HFFc6 (cell line): ENCODE results near the gene TRDN. TPM values are rescaled to one million over a fixed set of nuclear protein-coding genes. Genes with fewer than 3 reads are reported as not detected.
"Not testable (repeated sequence)": the region's sequence is repeated elsewhere in the genome, so short reads cannot be mapped to it uniquely, and the experiment has no call there.

Experiments
- DNase-seq: peaks from one replicate; pipeline ENCODE4 v3.0.0-alpha.2; 2018
- H3K27ac Mint-ChIP-seq: 2 replicates; pipeline ENCODE4 v1.8.0; 2020; ENCODE audit warnings: mild to moderate bottlenecking, mixed read lengths
- H3K27me3 Mint-ChIP-seq: 2 replicates; pipeline ENCODE4 v1.8.0; 2021; ENCODE audit warnings: mild to moderate bottlenecking, moderate library complexity, mixed read lengths; ENCODE audit not compliant: insufficient read depth
- H3K36me3 Mint-ChIP-seq: 2 replicates; pipeline ENCODE4 v1.8.0; 2021; ENCODE audit warnings: low read depth, mixed read lengths
- H3K4me1 Mint-ChIP-seq: 2 replicates; pipeline ENCODE4 v1.8.0; 2020; ENCODE audit warnings: low read depth, mixed read lengths
- H3K4me3 Mint-ChIP-seq: 2 replicates; pipeline ENCODE4 v1.8.0; 2020; ENCODE audit warnings: mild to moderate bottlenecking, moderate library complexity, mixed read lengths
- H3K9me3 Mint-ChIP-seq: 2 replicates; pipeline ENCODE4 v1.8.0; 2020; ENCODE audit warnings: mild to moderate bottlenecking, mixed read lengths
- CTCF ChIP-seq: fragments of 200-600 bp; sonication (generic); IDR thresholded peaks from 2 replicates; pipeline ENCODE4 v1.5.0; 2021; ENCODE audit warnings: antibody characterized with exemption, mild to moderate bottlenecking
- total RNA-seq, 6 experiments: library from RNA; stranded (reverse); fragmentation: NEBNext Ultra II Directional; extraction: Animal tissue kit (Norgen Biotek cat#: 25700); gene quantifications; 2 replicates in 1 of 6; 3 replicates in 5 of 6; pipeline ENCODE4 v1.2.3, GENCODE V29; 2021

The TRDN gene
- total RNA-seq, 6 experiments from 2014 or later: not detected

GRCh38 chr6:123480986-123481385, 155.8 kb downstream of the TRDN start:
- TF ChIP-seq CTCF: no peak
- H3K4me3 Mint-ChIP-seq: no peak overlapping the region
- no peak overlapping the region for H3K27ac Mint-ChIP-seq
- no peak for DNase-seq
- H3K4me1 Mint-ChIP-seq: no peaks in the 10 kb centered on the region
- H3K27me3 Mint-ChIP-seq: no peaks in the 10 kb centered on the region
- peaks cover 8% of the 10 kb centered on the region for H3K9me3 Mint-ChIP-seq
- no peaks in the 10 kb centered on the region for H3K36me3 Mint-ChIP-seq

DNA sequence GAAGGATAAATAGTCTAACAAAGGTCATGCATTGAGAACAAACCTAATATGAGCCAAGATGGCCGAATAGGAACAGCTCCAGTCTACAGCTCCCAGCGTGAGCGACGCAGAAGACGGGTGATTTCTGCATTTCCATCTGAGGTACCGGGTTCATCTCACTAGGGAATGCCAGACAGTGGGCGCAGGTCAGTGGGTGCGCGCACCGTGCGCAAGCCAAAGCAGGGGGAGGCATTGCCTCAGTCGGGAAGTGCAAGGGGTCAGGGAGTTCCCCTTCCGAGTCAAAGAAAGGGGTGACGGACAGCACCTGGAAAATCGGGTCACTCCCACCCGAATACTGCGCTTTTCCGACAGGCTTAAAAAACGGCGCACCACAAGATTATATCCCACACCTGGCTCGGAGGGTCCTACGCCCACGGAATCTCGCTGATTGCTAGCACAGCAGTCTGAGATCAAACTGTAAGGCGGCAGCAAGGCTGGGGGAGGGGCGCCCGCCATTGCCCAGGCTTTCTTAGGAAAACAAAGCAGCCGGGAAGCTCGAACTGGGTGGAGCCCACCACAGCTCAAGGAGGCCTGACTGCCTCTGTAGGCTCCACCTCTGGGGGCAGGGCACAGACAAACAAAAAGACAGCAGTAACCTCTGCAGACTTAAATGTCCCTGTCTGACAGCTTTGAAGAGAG, 164.6 kb downstream of the TRDN start:
- not testable (repeated sequence) for H3K4me1 Mint-ChIP-seq, H3K27ac Mint-ChIP-seq, DNase-seq, H3K27me3 Mint-ChIP-seq, H3K4me3 Mint-ChIP-seq, H3K36me3 Mint-ChIP-seq
- peaks cover 15% of the 10 kb centered on the region for H3K9me3 Mint-ChIP-seq

- H3K36me3 Mint-ChIP-seq: no peaks in the 10 kb centered on the region
- H3K9me3 Mint-ChIP-seq: peaks cover 27% of the 10 kb centered on the region
- DNase-seq: no peak
- H3K4me3 Mint-ChIP-seq: no peak overlapping the region
- TF ChIP-seq CTCF: no peak
- no peaks in the 10 kb centered on the region for H3K4me1 Mint-ChIP-seq
- H3K27ac Mint-ChIP-seq: no peak overlapping the region
- H3K27me3 Mint-ChIP-seq: peaks cover 2% of the 10 kb centered on the region; the same call in 1 of the 2 replicates
Measured at GRCh38 chr6:123467392-123467791, 169.4 kb downstream of the TRDN start.

GRCh38 chr6:123462152-123462551, 174.6 kb downstream of the TRDN start:
- H3K36me3 Mint-ChIP-seq: no peaks in the 10 kb centered on the region
- H3K27ac Mint-ChIP-seq: no peak overlapping the region
- no peak for TF ChIP-seq CTCF
- H3K27me3 Mint-ChIP-seq: peaks cover 2% of the 10 kb centered on the region; the same call in 1 of the 2 replicates
- no peaks in the 10 kb centered on the region for H3K4me1 Mint-ChIP-seq
- H3K9me3 Mint-ChIP-seq: peaks cover 33% of the 10 kb centered on the region
- no peak for DNase-seq
- H3K4me3 Mint-ChIP-seq: no peak overlapping the region

DNA sequence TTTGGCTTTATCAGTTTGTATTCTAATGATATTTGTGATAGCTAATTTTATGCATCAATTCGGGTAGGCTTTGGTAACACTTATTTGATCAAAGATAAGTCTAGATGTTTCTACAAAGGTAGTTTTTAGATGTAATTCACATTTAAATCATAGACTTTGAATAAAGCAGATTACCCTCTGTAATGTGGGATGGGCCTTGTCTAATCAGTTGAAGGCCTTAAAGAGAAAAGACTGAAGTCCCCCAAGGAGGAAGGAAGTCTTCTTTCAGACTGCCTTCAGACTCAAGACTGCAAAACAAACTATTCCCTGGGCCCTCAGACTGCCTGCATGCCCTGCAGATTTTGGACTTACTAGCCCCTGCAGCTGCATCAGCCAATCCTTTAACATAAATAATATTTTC, 178.5 kb downstream of the TRDN start:
- no peak for TF ChIP-seq CTCF
- Mint-ChIP-seq H3K4me3 (no peak overlapping the region), H3K9me3 (peaks cover 33% of the 10 kb centered on the region), H3K36me3 (no peaks in the 10 kb centered on the region), H3K27me3 (no peaks in the 10 kb centered on the region), H3K4me1 (no peaks in the 10 kb centered on the region), H3K27ac (no peak overlapping the region)
- no peak for DNase-seq

DNA sequence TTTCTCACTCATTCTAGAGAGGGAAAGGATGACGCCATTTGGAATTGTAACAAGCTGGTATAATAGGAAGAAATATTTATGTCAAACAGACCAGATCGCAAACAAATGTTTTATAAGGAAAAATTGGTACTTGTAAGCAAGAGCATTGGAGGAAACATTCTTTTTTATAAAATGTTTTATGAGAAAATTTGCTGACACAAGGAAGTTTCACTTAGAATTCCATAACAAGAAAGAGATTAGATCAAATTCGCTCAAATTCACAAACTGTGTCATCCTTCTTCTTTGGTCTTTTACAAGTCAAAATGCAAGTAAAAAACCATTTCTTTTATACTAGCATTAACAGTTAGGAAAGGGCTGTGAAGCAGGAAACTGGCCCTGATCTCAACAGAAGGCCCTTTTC, 179.9 kb downstream of the TRDN start:
- Mint-ChIP-seq H3K4me3 (no peak overlapping the region), H3K27ac (no peak overlapping the region), H3K27me3 (no peaks in the 10 kb centered on the region), H3K9me3 (peaks cover 47% of the 10 kb centered on the region), H3K4me1 (no peaks in the 10 kb centered on the region), H3K36me3 (no peaks in the 10 kb centered on the region)
- TF ChIP-seq CTCF: no peak
- no peak for DNase-seq
